ENCODE measurements around the gene TFAM. TPM values are rescaled to one million over a fixed set of nuclear protein-coding genes. Genes with fewer than 3 reads are reported as not detected.

The TFAM gene
- total and polyA plus RNA-seq, 8 donors = 2.1 to 17.1 (median 11.7) TPM

DNA sequence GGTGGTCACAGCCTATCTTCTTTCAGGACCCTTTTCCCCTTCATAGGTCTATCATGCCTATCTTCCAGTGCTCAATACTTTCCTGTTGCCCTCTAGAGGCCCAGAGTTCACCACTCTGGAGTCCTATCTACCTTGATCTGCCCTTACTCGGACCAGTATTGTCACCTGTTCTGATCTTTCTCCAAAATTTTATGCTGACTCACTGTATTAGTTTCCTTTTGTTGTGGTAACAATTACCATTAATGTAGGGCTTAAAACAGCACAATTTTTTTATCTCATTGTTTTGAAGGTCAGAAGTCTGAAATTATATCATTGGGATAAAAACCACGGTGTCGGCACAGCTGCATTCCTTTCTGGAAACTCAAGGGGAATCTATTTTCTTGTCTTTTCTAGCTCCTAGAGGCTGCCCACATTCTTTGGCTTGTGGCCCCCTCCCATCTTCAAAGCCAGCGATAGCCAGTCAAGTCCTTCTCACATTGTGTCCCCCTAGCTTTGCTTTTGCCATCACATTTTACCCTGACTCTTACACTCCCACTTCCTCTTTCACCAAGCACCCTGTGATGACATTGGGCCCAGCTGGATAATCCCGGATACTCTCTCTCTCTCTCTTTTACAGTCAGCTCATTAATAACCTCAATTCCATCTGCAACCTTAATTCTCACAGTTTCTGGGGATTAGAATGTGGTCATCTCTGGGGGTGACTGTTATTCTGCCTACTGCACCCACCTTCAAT lies 54.6 kb downstream of the TFAM start:
- FAIRE-seq (no peak), ATAC-seq (no peak), DNase-seq (no peak)
- WGBS, 2 donors = 81 to 92% methylated on average over 5 of the region's 5 CpGs
- no peaks in the 10 kb centered on the region for H3K9me3 ChIP-seq
- H3K27me3 ChIP-seq = no peaks in the 10 kb centered on the region
- H3K4me3 ChIP-seq = no peak overlapping the region
- H3K4me1 ChIP-seq = peaks cover 0 to 4% (median 0%) of the 10 kb centered on the region in 3 donors
- no peaks in the 10 kb centered on the region for H3K36me3 ChIP-seq
- no peak for TF ChIP-seq CTCF (IDR thresholded peaks at IDR 0.05)
- no peak overlapping the region for H3K27ac ChIP-seq
- intact Hi-C loops (cut with DNase I) = no loop called here

- WGBS, 2 donors = 0% methylated on average over 1 of the region's 1 CpG
- Histone ChIP-seq H3K27me3 (no peaks in the 10 kb centered on the region), H3K27ac (no peak overlapping the region), H3K36me3 (no peaks in the 10 kb centered on the region), H3K9me3 (no peaks in the 10 kb centered on the region), H3K4me3 (no peak overlapping the region), H3K4me1 (peaks cover 0 to 2% (median 0%) of the 10 kb centered on the region in 3 donors)
- TF ChIP-seq CTCF (IDR thresholded peaks at IDR 0.05) = no peak
- DNase-seq (no peak), FAIRE-seq (no peak), ATAC-seq (no peak)
- intact Hi-C loops (cut with DNase I) = no loop called here
Measured at GRCh38 chr10:58440484-58440883, 55.3 kb downstream of the TFAM start.

GRCh38 chr10:58444321-58444720 lies 59.1 kb downstream of the TFAM start:
- H3K27ac ChIP-seq = no peak overlapping the region
- H3K27me3 ChIP-seq = no peaks in the 10 kb centered on the region
- ATAC-seq = no peak
- WGBS, 2 donors = 51 to 53% methylated on average over 3 of the region's 3 CpGs
- no peak for FAIRE-seq
- H3K4me1 ChIP-seq = no peaks in the 10 kb centered on the region
- intact Hi-C loops (cut with DNase I) = no loop called here
- no peaks in the 10 kb centered on the region for H3K9me3 ChIP-seq
- no peak for DNase-seq
- no peak for TF ChIP-seq CTCF (IDR thresholded peaks at IDR 0.05)
- H3K4me3 ChIP-seq = no peak overlapping the region
- H3K36me3 ChIP-seq = no peaks in the 10 kb centered on the region

DNA sequence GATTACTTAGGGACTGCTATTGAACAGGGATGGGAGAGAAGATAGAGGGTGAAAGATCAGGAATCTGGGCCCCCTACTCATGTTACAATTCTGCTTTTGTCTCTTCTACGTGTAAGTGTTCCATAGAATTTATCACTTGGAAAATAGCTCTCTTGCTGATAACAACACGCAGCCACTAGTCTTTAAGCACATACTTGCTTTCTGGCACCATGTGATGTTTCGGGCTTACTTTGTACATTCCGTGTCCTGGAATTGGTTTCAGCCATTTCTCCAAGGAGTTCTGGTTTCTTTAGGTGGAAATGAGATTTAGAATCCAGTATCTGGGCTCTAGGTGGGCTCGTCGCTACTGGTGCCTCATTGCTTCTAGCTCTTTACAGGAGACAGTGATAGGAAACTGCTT lies 59.7 kb downstream of the TFAM start:
- Histone ChIP-seq H3K27ac (no peak overlapping the region), H3K4me3 (no peak overlapping the region), H3K9me3 (no peaks in the 10 kb centered on the region), H3K27me3 (no peaks in the 10 kb centered on the region), H3K4me1 (no peaks in the 10 kb centered on the region), H3K36me3 (no peaks in the 10 kb centered on the region)
- no peak for TF ChIP-seq CTCF (IDR thresholded peaks at IDR 0.05)
- ATAC-seq = no peak
- no peak for FAIRE-seq
- no peak for DNase-seq
- intact Hi-C loops (cut with DNase I) = no loop called here
- WGBS, 2 donors = 53 to 67% methylated on average over 6 of the region's 6 CpGs

Measured in pancreas (tissue), 10 donors.